ENCODE results near the gene STKLD1.

DNA sequence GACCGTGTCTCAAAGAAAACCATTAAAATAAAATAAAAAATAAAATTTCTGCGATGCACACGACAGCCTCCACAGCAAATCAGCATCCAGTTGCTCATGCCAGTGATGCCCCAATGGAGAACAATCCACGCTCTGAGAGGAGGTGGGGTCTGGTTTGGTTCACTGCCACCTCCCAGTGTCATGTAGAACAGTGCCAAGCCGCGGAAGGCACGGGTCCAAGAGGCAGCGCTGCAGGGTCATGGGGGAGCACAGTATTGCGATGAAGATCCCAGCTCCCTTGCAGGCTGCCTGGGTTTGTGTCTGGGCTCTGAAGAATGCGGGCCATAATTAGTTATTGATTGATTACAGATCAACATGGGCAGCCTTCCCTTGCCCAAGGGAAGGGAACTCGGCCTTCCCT is 77.5 kb downstream of the STKLD1 start:
- TF ChIP-seq BRD4 (IDR thresholded peaks at IDR 0.05) (no peak), JUND (IDR thresholded peaks at IDR 0.05; ENCODE audit: borderline replicate concordance, low read depth, low read length) (no peak), JUND (tag; IDR thresholded peaks at IDR 0.05; ENCODE audit: borderline replicate concordance, low read depth, low read length) (no peak)

Data from K562 (cell line).